ENCODE results near the gene WDR17.

DNA sequence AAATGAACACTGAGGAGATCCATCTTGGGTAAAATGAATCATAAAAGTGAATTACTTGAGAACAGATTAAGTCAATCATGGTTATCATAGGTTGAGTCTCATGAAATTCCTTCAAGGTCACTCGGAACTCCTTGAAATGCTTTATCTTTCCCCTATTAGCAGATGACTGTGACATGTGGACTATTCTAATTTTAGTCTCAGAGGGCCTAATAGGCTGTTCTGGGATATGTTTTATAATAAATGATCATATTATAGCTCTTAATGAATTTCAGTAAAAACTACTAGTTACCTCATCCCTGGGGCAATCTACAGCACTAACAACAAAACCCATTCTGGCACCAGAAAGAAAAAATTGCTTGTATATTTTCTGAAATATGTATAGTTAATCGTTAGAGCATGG lies 85.1 kb downstream of the WDR17 start:
- TF ChIP-seq, protein P1, sequence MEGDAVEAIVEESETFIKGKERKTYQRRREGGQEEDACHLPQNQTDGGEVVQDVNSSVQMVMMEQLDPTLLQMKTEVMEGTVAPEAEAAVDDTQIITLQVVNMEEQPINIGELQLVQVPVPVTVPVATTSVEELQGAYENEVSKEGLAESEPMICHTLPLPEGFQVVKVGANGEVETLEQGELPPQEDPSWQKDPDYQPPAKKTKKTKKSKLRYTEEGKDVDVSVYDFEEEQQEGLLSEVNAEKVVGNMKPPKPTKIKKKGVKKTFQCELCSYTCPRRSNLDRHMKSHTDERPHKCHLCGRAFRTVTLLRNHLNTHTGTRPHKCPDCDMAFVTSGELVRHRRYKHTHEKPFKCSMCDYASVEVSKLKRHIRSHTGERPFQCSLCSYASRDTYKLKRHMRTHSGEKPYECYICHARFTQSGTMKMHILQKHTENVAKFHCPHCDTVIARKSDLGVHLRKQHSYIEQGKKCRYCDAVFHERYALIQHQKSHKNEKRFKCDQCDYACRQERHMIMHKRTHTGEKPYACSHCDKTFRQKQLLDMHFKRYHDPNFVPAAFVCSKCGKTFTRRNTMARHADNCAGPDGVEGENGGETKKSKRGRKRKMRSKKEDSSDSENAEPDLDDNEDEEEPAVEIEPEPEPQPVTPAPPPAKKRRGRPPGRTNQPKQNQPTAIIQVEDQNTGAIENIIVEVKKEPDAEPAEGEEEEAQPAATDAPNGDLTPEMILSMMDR (conservative IDR thresholded peaks at IDR 0.05; ENCODE audit: low read depth, low read length) = no peak
- no peak for TF ChIP-seq EZH2 (IDR thresholded peaks at IDR 0.05; ENCODE audit: low read length, unreplicated experiment)
- no peak for TF ChIP-seq EZH2phosphoT487 (IDR thresholded peaks at IDR 0.05; ENCODE audit: borderline replicate concordance, low read length)
